Measurements from ENCODE around the gene NRROS. TPM values are rescaled to one million over a fixed set of nuclear protein-coding genes. Genes with fewer than 3 reads are reported as not detected.
"Not testable (repeated sequence)": the region's sequence is repeated elsewhere in the genome, so short reads cannot be mapped to it uniquely, and the experiment has no call there.

The NRROS gene
- polyA plus RNA-seq (2013, experiment 1 of 2; ENCODE audit: insufficient read length) = 0.13 TPM
- 0.10 TPM for polyA plus RNA-seq (2013, experiment 2 of 2; ENCODE audit: insufficient read length)

GRCh38 chr3:196639483-196640296 is at the start of gene NRROS:
Gene NRROS, plus strand, starts transcription at chr3:196639694. Its CDS starts 14,846 bp downstream, at chr3:196654540.
- DNase-seq = peak; percentile 23

GRCh38 chr3:196590279-196590678 is 49.2 kb upstream of the NRROS start:
- DNase-seq = no peak

- no peak for DNase-seq
Observed at GRCh38 chr3:196596355-196596754, 43.1 kb upstream of the NRROS start.

- peak; percentile 6 for DNase-seq
Observed at GRCh38 chr3:196597971-196598733, 41.3 kb upstream of the NRROS start.

- no peak for DNase-seq
Observed at GRCh38 chr3:196599734-196600128, 39.8 kb upstream of the NRROS start.

GRCh38 chr3:196600359-196600758 is 39.1 kb upstream of the NRROS start:
- DNase-seq = no peak

GRCh38 chr3:196602673-196603072 is 36.8 kb upstream of the NRROS start:
- no peak for DNase-seq

GRCh38 chr3:196603683-196604082 is 35.8 kb upstream of the NRROS start:
- DNase-seq = no peak

- no peak for DNase-seq
Observed at GRCh38 chr3:196604548-196604947, 34.9 kb upstream of the NRROS start.

GRCh38 chr3:196608693-196609092 is 30.8 kb upstream of the NRROS start:
- DNase-seq = no peak

- peak; percentile 68 for DNase-seq
Observed at GRCh38 chr3:196609343-196609775, 30.1 kb upstream of the NRROS start.

- no peak for DNase-seq
Observed at GRCh38 chr3:196609805-196610515, 29.5 kb upstream of the NRROS start.

GRCh38 chr3:196611761-196612483 is 27.6 kb upstream of the NRROS start:
- no peak for DNase-seq

GRCh38 chr3:196615234-196615633 is 24.3 kb upstream of the NRROS start:
- DNase-seq = not testable (repeated sequence)

GRCh38 chr3:196617256-196617655 is 22.2 kb upstream of the NRROS start:
- no peak for DNase-seq

GRCh38 chr3:196619223-196619622 is 20.3 kb upstream of the NRROS start:
- no peak for DNase-seq

GRCh38 chr3:196619627-196620026 is 19.9 kb upstream of the NRROS start:
- not testable (repeated sequence) for DNase-seq

- no peak for DNase-seq
Observed at GRCh38 chr3:196620161-196620604, 19.3 kb upstream of the NRROS start.

- DNase-seq = no peak
Observed at GRCh38 chr3:196620684-196621083, 18.8 kb upstream of the NRROS start.

GRCh38 chr3:196621611-196622010 is 17.9 kb upstream of the NRROS start:
- no peak for DNase-seq

- no peak for DNase-seq
Observed at GRCh38 chr3:196624067-196624790, 15.3 kb upstream of the NRROS start.
